AG09309 (cell line): ENCODE results near the gene SMG7.

ENCODE experiments used
- DNase-seq: peaks from one replicate; pipeline ENCODE4 v3.0.0-alpha.2; 2010; ENCODE audit warnings: low read depth
- H3K4me3 ChIP-seq: 2 replicates; pipeline ENCODE4 v1.5.1; 2011; ENCODE audit warnings: mild to moderate bottlenecking, low read depth, low read length, moderate library complexity; ENCODE audit not compliant: control insufficient read depth
- CTCF ChIP-seq: IDR thresholded peaks from 2 replicates; pipeline ENCODE4 v1.5.1; 2011; ENCODE audit warnings: mild to moderate bottlenecking, low read depth, low read length, inconsistent platforms; ENCODE audit not compliant: insufficient read depth, control insufficient read depth; ENCODE audit errors: missing control alignments

SMG7 gene

GRCh38 chr1:183577897-183578465 lies 105.7 kb downstream of the SMG7 start:
- H3K4me3 ChIP-seq: no peak overlapping the region
- no peak for DNase-seq
- no peak for TF ChIP-seq CTCF

GRCh38 chr1:183578856-183579255 lies 106.6 kb downstream of the SMG7 start:
- no peak for DNase-seq
- no peak for TF ChIP-seq CTCF
- no peak overlapping the region for H3K4me3 ChIP-seq

GRCh38 chr1:183580281-183580682 lies 108.0 kb downstream of the SMG7 start:
- peak; percentile 13 for TF ChIP-seq CTCF
- DNase-seq: no peak

GRCh38 chr1:183582021-183582713 lies 109.9 kb downstream of the SMG7 start:
- H3K4me3 ChIP-seq: no peak overlapping the region
- no peak for DNase-seq
- TF ChIP-seq CTCF: no peak

More at GRCh38 chr1:183580281-183580682, 108.0 kb downstream of the SMG7 start:
- no peak overlapping the region for H3K4me3 ChIP-seq

- peak; percentile 42 for DNase-seq
- H3K4me3 ChIP-seq: no peak overlapping the region
- no peak for TF ChIP-seq CTCF
Observed at GRCh38 chr1:183583466-183583865, 111.2 kb downstream of the SMG7 start.

- TF ChIP-seq CTCF: no peak
- H3K4me3 ChIP-seq: no peak overlapping the region
- no peak for DNase-seq
Observed at GRCh38 chr1:183584147-183584546, 111.8 kb downstream of the SMG7 start.
